GM21717 (cell line): Measurements from ENCODE around the gene MTAP.

Experiments used
- ATAC-seq: cut with Tn5 transposase; IDR thresholded peaks from one replicate; pipeline ENCODE4 v1.9.1; 2021; ENCODE audit warnings: mild to moderate bottlenecking, moderate library complexity; ENCODE audit not compliant: unreplicated experiment

MTAP gene

DNA sequence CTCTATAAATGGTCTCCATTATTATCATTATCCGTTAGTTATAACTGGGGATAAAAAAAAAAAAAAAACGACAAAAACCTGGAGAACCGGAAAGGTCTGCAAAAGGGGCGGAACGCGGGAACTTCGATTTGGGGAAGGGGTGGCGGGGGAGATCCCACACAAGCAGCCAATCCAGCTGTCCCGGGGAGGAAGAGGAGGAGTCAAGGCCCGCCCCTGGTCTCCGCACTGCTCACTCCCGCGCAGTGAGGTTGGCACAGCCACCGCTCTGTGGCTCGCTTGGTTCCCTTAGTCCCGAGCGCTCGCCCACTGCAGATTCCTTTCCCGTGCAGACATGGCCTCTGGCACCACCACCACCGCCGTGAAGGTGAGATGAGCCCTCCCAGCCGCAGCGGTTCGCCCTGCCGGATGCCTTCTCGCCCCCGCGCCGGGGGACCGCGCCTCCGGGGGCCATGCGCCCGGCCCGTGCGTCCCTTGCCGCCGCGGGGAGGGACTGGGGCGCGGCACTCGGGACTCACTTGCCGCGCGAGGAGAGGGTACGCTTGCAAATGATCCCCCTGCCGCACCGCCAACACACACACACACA is at the start of gene MTAP:
MTAP (plus strand) TSS at position 219 of the 583 bp plus-strand sequence; CDS start at position 332, 113 bp downstream.
- ATAC-seq: peak; percentile 92

DNA sequence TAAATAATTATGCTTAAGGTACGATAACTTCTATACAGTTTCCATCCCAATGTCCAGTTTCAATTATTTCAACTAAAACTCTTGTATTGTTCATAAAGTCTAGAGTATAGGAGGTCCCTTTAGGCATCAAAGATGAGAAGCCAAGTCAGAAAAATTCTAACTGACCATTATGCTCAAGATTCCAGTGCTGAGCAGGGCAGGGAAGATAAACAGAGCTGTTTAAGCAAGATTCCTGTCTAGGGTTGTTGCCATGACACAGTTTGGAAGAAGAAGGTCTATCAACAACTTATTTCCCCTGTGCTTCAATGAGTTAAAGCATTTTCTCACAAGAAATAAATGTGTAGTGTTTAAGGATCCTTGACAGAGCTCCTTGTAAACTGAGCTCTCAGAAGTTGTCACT is 48.9 kb upstream of the MTAP start:
- ATAC-seq: no peak

DNA sequence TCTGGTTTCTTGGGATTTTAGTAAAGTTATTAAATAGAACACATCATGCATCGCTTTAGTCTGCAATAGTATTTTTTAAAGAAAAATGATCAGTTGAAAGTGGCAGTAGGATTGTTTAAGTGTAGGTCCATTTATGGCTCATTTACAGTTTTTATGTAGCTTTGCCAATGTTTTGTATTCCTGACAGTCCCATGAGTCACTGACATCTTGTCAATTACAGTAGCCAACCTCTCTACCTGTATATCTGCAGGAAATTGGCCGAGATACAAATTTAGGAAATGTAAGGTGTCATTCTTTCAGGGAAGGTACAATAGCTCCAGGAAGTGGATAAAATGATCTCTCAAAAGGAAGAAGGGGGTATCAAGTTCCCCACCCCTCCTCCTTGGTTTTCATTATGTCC is 47.7 kb upstream of the MTAP start:
- ATAC-seq: no peak

DNA sequence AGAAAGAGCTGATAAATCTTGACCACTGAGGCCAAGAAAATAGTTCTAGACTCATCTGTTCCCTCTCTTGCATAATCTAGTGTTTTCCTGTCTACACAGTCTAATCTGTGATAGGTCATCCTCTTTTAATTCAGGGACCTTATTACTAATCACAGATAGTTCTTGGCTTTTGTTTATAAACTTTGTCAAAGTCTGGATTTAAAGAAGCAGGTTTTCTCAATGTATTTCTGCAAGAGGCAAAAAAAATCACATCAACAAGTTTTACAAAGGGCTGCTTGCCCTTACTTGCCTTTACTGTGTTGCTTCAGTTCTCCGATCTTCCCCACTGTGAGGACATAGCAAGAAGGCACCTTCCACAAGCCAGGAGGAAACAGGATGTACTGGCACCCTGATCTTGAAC is 43.9 kb upstream of the MTAP start:
- no peak for ATAC-seq

DNA sequence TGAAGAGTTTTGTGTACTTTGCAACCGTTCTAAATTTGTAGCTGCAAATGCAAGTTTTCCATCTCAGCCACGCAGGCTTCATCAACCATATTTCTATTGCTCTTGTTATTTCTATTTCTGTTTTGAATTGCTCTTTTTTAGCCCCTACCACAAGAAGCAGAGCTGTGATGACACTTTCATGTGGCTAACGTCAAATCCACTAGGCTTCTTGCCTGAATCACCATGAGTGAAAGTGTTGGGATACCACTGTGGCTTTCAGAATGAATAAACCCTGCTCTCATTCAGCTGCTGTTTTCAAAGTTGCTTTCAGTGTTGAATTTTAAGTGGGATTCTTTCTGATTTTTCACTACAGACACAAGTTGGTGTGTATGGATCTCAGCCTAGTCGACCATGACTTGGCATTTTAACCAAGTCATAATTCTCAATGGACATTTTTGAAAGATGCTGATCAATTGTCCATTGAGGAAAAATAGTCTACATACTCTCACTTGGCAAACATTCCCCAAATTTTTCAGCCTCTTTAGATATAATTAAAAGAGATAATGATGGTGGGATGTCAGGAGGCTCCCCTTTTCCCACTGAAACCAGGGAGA is 41.0 kb upstream of the MTAP start:
- ATAC-seq: peak; percentile 94

DNA sequence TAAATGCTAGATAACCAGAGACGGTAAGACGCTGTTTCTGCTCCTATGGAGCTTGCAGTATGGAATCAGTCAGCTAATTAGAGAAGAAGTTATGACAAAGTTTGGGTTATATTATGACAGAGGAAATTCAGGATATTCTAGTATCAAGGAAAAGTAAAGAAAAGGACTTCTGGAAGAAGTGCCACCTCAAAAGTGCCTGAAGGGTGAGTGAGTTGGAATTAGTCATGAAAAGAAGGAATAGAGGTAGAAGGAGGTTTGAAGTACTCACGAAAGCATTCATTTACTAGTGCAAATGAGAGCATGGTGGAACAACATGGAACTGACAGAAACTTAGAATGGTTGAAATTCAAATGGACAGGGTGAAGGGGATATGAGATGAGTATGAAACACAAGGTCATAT is 40.4 kb upstream of the MTAP start:
- ATAC-seq: no peak

DNA sequence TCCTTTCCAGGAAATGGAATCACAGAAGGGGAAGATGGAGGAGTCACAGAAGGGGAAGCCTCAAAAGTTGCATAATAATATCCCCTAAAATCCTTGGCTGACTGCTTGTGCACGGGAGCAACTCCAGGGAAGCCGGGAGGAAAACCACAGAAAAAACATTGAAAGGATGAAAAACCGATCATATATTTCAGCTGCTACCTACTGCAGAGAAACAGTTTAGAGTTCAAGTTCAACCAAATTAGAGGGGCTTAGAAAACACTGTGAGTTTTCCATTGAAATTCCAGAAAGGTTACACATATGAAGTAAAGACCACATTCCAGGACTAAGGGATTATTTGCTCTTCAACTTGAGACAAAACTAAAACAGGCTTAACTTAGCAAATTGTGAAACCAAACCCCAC is 37.6 kb upstream of the MTAP start:
- ATAC-seq: no peak

DNA sequence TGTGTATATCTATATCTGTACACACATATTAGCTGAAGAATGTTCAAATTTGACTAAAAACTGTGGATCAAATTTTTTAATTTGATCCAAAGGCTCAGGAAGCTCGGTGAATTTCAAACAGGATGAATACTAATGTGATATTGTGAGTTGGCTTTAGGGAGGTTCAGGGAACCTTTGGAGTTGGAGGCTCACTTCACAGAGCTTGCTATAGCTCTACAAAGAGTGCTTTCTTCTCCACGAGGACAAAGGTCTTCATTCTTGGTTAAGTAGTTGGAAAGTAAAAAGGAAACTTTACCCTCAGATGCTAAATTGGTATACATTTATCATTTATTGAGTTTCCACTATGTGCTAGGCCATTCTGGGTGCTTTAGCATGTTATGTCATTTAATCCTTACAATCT is 36.3 kb upstream of the MTAP start:
- no peak for ATAC-seq

DNA sequence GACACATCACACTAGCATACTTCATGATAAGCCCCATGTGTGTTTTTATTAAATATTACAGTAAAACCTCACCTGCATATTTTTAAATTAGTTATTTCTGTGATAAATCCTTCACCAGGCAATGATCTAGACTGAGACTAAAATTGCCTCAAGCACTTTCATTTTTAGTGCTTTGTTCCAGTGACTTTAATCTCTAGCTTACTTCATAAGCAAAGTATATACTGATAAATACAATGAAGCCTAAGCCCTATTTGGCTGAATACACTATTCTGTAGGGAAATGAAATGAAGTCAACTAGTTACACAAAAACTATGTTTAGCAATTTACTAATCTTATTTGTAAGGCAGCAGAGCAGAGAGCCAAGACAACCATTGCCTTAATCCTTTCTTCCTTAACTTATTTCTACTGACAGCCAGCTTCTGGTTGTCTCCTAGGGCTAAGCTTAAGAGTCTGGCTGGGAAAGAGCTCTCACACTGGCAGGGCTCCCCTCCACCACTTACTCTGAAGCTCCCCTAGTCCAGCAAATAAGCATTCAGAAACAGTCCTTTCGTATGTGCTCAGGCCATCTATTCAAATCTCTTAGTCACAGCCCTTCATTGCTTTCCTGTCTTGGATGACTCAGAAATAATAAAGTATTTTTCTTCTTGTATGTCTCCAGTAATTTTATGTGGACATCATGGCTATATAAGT is 31.4 kb upstream of the MTAP start:
- no peak for ATAC-seq

DNA sequence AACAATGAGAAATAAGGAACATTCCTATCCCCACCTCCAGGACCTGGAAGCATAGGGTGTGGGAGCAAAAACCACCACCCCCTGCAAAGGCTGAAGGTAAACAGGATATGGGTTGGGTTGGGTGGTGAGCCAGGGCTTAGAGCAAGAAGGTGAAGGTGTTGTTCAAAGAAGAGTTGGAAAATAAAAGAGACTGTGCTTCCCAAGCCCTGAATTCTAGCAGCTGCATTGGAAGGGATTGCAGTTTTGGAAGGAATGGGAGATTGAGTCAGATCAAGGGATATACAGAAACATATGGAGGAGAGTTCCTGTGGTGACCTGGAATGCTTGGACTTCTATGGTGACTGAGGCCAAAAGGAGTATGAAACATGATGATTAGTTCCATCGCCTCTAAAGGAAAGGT is 24.7 kb upstream of the MTAP start:
- ATAC-seq: no peak

DNA sequence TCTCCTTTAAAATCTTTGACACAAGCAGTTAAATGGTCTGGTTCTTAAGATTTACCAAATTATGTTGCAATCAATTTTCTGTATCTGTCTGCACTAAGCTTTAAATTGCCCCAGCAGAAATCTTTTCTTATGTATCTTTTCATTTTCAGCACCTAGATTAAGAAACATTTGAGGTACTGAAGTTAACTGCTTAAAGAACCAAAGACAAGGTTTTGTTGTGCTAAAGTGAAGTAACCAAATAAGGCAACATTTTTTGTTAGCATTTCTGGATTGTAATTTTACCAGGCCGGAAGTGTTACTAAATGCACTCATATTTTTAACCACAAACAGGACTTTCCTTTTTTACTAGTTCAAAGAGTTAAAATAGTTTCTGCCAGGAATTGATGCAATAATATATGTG is 24.1 kb upstream of the MTAP start:
- ATAC-seq: no peak

DNA sequence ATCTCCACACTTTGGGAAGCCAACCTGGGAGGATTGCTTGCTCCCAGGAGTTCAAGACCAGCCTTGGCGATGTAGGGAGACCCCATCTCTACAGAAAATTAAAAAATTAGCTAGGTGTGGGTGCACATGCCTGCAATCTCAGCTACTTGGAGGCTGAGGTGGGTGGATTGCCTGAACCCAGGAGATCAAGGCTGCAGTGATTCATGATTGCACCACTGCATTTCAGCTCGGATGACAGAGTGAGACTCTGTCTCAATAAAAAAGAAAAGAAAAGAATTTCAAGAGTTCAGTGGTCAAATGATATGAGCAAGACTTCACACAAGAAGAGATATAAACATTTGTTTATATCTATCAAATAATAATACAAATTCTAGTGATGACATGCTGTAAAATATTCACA is 23.0 kb upstream of the MTAP start:
- ATAC-seq: no peak

DNA sequence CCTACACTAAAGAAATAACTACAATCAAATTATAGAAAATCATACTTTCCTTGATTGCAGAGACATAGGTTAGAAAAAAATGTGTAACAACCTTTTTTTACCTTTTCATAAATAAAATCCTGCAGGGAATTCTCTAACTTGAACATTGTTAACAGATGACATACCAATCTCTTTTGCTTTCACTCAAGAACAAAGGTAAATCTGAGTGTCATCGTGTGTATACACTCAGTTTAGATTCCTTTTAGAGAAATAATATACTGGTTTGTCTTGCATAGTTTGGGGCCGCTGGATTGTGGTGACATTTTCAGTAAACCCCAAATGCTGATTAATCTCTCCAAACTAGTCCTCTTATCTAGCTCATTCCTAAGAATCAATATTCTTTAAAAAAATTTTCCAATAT is 20.8 kb upstream of the MTAP start:
- ATAC-seq: no peak

DNA sequence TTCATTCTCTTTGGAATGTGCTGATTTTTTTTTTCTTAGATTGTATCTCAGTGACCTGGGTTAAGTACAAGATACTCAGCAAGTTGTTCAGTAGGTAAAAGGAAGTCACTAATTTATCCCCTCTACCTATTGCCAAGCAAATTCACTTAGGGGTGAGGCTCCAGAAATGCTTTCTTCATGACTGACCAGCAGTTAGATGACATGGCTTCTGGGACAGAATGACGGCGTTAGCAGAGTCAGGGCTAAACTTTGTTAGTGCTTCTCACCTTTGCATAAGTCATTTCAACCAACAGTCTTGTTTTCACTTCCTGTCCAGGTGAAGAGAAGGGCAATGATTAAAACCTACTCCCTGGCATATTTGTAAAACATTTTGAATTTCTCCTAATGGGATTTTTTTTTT is 20.2 kb upstream of the MTAP start:
- ATAC-seq: no peak

DNA sequence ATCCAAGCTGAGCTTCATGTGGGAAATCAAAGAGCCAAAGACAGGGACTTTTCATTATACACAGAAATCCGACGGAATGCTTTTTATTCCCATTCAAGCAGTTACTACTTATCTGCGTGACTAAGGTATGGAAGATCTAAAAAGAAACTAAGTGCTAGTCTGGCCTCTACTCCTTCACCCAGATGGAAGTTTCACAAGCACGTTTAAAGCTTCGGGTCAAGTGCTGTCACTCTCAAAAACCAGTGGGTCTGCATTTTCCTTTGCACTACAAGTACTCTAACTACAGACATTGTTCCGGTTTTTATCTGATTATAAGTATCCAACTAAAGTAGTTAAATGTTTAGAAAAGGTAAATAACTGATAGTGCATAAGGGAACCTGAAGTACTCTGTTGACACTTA is 13.7 kb upstream of the MTAP start:
- ATAC-seq: no peak

DNA sequence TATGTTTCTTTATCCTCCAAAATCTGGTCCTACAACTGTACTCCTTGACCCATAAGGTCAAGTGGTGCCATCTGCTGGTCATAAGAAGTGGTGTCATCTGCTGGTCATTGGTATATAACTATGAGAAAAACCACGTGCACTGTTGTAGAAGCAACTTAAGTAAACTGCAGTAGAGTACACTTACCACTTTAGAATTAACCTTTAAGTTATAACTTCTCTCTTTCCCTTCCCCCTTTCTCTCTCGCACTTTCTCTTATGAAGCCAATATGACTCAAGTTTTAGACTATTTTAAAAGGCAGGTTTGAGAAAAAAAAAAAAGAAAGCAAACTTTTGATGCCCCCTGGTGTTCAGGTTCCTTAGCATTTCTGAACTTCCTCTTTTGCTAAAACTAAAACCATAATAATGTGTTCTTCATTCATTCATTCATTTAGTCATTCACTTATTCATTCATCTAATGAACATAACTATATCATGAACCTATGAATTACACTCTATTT is 12.8 kb upstream of the MTAP start:
- peak; percentile 96 for ATAC-seq

DNA sequence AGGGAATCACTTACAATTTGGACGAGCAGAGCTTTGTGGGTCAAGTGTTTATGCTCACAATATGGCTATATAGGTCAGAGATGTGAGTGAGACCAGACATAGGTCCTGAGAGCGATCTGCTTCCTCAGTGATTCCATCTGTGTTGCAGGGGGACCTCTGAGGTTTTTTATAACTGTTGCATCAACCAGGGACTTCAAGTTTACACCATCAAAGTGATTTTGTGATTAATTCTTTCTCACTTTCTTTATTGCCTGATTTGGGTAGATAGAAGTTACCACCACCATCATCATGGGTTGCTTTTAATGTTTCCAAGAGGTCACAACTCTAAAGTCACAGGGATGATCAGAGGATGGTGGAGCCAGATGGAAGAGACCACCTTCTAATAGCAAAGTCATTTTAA is 7.0 kb upstream of the MTAP start:
- no peak for ATAC-seq

DNA sequence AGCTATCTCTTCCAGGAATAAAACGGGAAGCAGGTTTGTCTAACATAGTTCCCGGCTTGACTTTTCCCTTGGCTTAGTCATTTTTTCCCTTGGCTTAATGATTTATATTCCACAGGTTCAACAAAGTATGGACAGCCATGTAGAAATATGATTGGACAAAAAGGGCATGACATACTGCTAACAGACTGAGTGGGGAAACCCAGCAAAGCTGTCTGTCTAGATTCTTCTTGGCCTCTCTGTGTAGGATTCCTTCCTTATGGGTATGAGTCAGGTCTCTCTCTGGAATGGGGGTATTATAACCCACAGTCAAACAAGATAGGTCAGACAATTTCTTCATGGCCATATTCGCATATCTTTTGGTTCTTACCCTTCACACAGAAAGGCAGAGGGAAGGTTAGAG is 5.7 kb upstream of the MTAP start:
- ATAC-seq: no peak

DNA sequence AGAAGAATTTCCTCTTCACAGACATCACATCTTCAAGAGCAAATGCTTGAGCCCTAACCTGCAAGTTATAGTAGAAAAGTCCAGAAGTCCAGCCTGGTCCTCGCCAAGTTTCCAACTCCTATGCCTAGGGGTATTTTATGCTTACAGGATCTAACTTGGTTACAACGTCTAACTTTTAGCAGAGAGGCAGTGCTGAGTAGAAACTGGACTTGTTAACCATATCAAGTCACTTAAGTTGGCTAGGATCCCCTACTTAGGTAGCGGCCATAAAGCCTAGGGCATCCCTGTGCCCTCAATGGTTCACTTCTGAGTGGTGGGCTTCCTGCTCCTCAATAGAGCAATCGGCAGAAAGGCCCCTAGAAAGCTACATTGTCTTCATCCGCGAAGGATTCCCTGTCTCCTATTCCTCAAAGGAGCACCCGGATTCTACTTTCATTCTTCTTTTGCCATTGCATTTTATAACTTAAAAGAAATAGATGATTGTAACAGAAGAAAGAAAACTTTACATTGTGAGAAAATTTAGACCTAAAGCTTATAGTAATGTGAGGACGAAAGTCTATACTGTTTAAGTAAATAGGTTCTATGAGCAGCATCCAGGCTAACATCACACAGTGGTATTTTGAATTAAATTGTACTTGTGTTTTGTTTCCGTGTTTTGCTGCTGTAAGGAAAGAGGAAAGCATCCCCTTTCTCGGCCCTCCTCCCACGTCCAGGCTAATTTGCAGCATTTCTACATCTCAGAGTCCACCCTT is 1.3 kb upstream of the MTAP start:
- ATAC-seq: no peak

DNA sequence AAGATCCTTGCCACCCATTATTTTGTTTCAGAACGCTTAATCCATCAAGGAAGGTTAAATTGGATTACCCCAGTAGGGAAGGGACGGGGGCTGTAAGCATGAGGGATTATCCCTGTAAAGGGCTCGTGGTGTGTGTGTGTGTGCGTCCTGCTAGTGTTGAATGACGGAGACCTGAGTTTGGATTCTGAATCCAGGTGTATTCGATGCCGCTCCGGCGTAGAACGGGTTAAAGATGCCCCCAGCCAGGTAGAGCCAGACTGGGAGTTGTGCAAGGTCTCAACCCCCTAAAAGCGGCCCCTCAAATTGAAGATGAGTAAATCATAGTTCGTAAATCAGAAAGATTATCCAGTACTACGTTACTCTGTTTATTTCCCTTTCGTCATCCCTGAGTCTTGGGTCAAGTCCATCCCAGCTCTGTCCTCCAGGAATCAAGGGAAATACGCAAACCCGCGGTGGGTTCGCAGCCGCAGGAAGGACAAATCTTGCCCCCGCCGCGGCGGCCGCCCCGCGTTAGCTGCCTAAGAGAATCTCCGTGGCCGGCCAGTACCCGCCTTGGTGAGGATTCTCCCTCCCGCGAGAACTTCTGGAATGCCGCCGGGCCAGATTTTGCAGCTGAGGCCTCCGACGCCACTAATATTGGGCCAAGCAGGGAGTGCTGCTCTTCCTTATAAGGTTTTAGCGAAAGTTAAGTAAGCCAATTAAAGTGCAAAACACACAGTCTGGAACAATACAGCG is 586 bp upstream of the MTAP start:
- peak; percentile 12 for ATAC-seq

DNA sequence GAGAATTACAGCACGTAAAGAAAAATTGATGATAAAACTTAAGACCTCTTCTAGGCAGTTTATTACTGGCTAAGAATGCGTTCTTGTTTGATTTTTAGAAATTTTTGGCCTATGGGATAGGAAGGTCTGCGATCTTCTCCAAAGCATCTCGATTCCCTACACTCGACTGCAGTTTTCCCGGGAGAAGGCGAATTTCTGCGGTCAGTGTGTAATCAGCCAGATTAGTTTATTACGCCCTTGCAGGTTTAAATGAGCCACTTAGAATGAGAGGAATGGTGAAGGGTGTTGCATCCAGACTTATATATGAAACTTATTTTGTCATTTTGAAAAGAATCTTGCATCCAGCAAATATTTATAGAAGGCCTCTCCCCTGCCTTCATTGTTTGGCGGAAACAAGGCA is 1.2 kb downstream of the MTAP start:
- ATAC-seq: no peak
